GM21360 (cell line): ENCODE measurements around the gene RAB6A.

Experiments used
- ATAC-seq: cut with Tn5 transposase; IDR thresholded peaks from one replicate; pipeline ENCODE4 v1.9.1; 2021; ENCODE audit warnings: mild to moderate bottlenecking, moderate library complexity; ENCODE audit not compliant: unreplicated experiment

RAB6A gene

GRCh38 chr11:73656985-73657384 lies 103.9 kb downstream of the RAB6A start:
- ATAC-seq, result no peak

- no peak for ATAC-seq
These were observed 105.2 kb downstream of the RAB6A start for GRCh38 chr11:73655686-73656085.

GRCh38 chr11:73654482-73655021 lies 106.3 kb downstream of the RAB6A start:
- no peak for ATAC-seq

DNA sequence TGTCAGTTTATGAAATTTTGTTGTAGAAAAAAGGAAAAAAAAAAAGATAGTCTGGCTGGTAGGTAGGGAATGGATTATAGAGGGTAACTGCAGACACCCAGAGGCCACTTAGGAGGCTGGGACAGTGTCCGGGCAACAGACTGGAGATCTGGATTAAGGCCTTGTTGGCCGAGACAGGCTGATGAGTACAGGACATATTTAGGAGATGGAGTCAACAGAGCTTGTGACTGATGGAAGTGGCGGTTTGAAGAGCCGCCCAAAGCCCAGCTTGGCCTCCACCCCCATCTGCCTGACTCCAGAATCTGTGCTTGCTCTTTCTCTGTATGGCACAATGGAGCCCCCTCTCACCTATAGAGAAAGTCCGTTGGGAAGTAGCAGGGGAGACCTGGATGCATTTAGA lies 106.9 kb downstream of the RAB6A start:
- no peak for ATAC-seq

DNA sequence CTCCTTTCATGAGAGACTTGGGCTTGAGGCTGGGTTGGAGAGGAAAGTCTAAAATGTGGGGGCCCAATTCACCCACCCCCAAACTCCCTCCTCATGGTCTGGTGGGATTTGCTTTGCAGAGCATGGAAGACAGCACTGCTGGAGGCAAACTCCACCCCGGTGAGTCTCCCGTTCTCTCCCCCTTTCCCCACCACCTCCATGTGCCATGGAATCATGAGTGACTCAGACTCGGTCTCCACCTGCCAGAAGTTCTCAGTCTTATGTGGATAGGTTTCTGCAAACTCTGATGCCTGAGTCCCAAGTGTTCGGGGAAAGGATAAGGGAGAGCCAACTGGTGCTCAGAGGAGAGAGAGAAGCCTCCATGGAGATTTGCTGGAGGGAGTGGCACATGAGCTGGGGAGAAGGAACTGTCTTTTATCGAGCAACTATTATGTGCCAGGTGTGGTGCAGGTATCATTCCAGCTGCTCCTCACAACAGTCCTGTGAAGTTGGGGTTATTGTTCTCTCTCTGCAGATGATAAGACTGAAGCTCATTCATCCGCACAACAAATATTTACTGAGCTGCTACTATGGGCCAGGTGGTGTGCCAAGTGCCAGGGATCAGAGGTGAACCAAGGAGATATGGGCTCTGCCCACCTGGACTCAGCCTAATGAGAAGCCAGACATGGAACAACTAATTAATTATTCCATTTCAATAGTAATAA lies 107.9 kb downstream of the RAB6A start:
- no peak for ATAC-seq

DNA sequence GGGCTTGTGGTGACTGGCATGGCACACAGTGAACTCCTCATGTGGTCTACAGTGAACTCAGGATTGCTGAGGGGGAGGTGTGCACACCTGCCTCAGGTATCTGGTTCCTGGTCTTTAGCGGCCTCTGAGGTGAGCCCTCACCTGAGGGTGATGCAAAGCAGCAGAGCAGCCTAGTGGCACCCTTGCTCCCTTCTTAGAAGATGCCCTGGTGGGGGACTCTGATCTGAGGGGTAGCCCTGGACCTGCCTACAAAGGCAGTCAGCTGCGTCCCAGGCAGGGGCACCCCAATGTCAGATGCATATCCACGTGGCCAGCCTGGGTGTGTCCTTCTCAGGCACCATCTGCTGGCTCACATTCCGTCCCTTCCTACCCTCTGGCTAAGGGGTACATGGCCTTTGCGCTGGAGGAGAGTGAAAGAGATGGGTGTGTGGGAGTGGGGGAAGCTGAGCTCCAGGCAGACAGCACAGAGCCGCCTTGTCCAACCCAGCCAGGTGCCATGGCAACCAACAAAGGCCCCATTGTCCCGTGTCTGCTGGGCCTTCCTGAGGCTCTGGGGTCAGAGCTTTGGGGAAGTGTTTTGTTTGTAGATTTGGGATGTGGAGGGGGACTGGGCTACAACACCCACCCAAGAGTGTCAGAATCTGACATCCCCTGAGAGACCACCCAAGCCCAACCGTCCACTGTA lies 108.7 kb downstream of the RAB6A start:
- no peak for ATAC-seq

DNA sequence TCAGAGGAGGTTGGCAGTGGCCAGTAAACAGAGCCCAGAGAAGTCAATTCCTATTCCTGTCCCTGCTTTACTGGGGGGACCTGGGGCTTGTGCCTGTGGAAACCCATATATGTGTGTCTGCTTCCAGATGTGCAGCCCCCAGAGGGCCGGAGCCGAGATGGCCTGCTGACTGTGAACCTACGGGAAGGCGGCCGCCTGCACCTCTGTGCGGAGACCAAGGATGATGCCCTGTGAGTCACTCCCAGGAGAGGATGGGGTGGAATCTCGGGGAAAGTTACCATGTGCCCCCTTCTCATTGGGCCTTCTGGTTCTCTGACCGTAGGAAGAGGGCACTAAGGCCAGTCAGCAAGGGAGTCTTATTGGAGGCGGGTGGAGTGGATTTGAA lies 109.2 kb downstream of the RAB6A start:
- ATAC-seq, result no peak

DNA sequence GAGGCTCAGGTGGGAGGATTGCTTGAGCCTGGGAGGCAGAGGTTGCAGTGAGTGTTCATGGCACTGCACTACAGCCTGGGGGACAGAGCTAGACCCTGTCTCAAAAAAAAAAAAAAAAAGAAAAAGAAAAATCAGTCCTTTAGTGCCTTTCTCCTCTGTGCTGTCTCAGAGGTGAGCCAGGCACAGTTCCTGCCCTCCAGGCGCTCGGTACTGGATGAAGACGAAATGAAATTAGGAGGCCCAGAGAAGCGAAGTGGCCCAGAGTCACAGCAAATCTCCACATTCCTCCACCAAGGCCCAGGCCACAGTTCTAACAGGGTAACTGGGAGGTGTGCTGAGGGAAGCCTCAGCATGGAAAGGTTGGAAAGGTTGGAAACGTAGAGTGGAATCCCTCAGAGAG lies 109.6 kb downstream of the RAB6A start:
- no peak for ATAC-seq

DNA sequence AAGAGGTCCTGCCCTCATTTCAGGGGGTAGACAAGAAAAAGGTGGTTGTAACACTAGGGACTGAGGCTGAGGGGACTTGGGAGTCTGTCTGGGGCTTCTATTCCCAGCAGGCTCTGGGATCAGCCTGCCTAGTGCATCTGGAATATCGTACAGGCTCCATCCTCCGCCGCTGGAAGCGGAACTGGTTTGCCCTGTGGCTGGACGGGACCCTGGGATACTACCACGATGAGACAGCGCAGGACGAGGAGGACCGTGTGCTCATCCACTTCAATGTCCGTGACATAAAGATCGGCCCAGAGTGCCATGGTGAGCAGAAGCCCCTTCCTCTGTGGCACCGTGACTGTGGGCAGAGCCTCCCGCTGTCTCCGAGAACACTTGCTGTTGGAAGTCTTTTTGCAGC lies 110.5 kb downstream of the RAB6A start:
- ATAC-seq, result no peak

- ATAC-seq, result no peak
These were observed 111.7 kb downstream of the RAB6A start for GRCh38 chr11:73649206-73649605.

DNA sequence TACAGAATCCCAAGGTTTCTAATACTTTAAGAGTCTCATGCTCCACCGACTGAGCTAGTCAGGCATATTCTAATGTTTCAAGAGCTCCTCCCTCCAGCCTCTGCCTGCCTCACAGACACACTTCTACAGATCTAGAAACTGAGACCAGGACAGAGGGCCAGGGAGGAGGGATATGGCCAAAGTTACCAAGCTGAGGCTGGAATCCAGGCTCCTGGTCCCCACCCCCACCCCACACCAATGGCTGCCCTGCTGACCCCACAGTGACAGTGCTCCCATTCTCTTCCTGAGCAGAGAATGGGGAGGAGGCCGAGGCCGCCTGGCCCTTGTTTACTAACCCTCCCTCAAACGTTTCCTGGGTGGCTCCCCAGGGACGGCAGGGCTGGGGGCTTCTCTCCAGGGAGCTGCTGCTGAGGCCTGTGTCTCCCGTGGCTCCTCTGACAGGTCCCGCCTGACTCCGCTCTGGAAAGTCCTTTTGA lies 112.3 kb downstream of the RAB6A start:
- ATAC-seq, result no peak

- no peak for ATAC-seq
These were observed 112.8 kb downstream of the RAB6A start for GRCh38 chr11:73648121-73648520.

DNA sequence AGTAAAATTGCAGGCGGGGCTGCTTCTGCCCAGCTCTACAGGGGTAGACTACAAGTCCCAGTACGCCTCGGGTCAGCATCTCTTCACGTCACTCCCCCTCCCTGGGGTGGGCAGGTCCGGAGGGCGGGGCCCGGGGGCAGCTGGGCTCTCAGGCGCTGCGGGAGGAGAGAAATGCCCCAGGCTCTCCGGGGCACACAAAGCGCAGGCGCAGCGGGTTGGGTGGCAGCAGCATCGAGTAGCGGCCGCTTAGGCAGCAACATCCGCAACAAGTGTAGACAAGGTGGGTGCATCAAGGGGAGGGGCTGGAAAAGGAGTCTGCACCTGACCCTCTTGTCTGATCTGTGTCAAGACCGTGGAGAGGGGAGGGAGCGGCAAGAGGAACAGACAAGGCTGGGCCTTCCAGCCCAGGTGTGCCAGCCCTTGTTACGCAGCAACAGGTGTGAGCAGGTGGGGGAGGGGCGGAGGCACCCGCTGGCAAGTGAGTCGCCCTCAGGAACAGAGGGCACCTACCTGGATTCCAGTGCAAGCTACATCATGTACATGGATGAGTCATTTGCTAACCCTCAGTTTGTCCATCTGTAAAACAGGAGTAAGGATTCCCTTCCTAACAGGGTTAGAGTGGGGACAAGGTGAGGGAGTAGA lies 113.3 kb downstream of the RAB6A start:
- ATAC-seq, result peak; percentile 93

GRCh38 chr11:73645972-73646631 lies 114.8 kb downstream of the RAB6A start, which contains the start of gene PLEKHB1:
Gene PLEKHB1, plus strand, starts transcription at chr11:73646581. Its CDS starts 28 bp downstream, at chr11:73646609.
- no peak for ATAC-seq

DNA sequence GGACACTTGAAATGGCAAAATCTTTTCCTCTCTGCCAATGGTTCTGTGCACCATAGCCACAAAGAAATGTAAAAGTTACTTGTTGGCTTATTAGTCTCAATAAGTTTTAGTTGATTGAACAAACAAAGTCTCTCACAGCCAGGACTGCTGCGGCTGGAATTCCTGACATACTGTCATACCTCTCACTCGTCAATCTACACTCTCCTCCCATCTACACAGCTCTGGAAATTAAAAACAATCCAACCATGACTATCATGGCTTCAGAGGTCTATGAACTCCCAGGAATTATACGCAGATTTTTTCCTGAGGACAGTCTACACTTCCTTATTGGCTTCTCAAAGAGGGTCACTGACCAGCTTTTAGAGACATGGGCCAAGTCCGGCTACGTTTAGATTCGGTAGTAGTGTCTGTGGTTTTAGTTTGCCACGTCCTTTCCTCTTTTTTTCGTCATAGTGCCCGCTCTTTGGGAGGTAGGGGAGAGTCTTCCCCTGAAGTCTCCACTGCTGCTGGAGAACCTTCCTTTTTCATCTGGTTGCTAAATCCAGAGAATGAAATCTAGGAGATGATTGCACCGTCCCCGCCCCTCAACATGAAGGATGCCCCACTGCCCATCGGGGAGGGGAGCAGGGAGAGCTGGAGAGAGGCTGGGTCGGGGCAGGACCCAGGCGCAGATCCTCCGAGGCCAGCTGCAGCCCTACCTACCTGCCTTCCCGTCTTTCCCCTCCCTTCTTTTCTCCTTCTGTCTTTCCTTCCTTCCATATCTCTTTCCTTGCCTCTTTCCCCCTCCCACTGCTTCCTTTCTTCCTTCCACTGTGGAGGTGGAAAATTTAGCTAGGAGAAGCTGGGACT lies 115.5 kb downstream of the RAB6A start:
- ATAC-seq, result no peak

- no peak for ATAC-seq
These were observed 119.2 kb downstream of the RAB6A start for GRCh38 chr11:73641668-73642067.

- no peak for ATAC-seq
These were observed 120.3 kb downstream of the RAB6A start for GRCh38 chr11:73640592-73640991.

DNA sequence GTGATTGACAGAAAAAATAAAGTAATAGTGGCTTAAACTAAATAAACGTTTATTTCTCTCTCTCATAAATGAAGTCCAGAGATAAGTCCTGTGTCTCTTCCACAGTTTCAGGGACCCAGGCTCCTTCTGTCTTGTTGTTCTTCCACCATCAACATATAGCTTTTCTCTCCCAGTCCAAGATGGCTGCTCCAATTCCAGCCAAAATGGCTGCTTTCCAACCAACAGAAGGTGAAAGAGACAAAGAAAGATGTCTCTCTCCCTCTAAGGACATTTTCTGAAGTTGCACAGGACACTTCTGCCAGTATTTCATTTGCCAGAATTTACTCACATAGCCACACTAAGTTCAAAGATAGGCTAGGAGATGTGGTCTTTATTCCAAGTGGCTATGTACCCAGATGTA lies 123.9 kb downstream of the RAB6A start:
- no peak for ATAC-seq

GRCh38 chr11:73636249-73636648 lies 124.6 kb downstream of the RAB6A start:
- no peak for ATAC-seq

- ATAC-seq, result no peak
These were observed 125.2 kb downstream of the RAB6A start for GRCh38 chr11:73635721-73636120.
